IPS-NIHi11 (cell line): ENCODE measurements around the gene TAS1R3.
A peak's percentile ranks its signal among the peaks of the same experiment; 100 is the strongest.

Experiments used
- DNase-seq: peaks from one replicate; pipeline ENCODE4 v3.0.0; 2012; ENCODE audit warnings: mixed read lengths, low spot score

Gene TAS1R3

DNA sequence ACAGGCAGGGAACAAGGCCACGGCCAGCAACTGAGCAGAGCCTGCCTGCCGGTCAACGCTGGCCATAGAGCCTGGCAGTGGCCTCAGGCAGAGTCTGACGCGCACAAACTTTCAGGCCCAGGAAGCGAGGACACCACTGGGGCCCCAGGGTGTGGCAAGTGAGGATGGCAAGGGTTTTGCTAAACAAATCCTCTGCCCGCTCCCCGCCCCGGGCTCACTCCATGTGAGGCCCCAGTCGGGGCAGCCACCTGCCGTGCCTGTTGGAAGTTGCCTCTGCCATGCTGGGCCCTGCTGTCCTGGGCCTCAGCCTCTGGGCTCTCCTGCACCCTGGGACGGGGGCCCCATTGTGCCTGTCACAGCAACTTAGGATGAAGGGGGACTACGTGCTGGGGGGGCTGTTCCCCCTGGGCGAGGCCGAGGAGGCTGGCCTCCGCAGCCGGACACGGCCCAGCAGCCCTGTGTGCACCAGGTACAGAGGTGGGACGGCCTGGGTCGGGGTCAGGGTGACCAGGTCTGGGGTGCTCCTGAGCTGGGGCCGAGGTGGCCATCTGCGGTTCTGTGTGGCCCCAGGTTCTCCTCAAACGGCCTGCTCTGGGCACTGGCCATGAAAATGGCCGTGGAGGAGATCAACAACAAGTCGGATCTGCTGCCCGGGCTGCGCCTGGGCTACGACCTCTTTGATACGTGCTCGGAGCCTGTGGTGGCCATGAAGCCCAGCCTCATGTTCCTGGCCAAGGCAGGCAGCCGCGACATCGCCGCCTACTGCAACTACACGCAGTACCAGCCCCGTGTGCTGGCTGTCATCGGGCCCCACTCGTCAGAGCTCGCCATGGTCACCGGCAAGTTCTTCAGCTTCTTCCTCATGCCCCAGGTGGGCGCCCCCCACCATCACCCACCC, at the start of gene TAS1R3:
Gene TAS1R3 (plus strand): TSS at position 213 of the 898 bp plus-strand sequence. CDS start 66 bp downstream, at position 279.
- no peak for DNase-seq

DNA sequence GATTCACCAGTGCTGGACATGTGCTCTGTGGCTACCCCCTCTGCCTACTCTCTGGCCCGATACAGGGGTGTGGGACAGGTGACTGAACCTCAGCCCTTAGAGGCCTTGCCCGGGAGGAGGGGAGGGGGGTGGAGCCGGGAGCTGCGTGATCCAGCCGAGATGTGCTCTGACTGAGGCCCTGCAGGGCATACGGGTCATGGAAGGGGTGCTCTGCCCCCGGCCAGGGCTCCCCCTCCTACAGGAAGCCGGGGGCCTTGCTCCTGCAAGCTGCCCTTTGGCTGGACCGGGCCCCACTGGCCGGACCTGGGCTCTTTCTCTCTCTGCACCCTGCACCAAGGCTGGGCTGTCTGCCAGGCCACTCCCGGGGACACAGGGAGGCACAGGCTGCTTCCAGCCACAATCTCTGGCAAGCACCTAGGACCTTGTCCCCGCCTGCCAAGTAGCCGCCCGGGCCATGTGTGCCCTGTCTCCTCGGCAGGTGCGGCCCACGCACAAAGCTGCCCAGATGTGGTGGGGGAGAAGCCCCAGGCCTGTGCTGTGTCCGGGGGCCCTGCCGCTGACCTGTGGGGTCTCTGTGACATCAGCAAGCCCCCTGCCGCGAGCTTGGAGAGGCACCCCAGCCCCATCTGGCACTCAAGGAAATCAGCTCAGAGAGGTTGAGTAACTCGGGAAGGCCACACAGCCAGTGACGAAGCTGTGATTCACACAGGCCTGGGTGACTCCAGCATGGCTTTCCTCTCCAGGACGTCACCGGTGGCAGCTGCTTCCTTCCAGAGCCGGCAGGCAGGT, 49.4 kb upstream of the TAS1R3 start:
- DNase-seq = no peak

- DNase-seq = no peak
Measured at GRCh38 chr1:1282998-1283397, 48.1 kb upstream of the TAS1R3 start.

DNA sequence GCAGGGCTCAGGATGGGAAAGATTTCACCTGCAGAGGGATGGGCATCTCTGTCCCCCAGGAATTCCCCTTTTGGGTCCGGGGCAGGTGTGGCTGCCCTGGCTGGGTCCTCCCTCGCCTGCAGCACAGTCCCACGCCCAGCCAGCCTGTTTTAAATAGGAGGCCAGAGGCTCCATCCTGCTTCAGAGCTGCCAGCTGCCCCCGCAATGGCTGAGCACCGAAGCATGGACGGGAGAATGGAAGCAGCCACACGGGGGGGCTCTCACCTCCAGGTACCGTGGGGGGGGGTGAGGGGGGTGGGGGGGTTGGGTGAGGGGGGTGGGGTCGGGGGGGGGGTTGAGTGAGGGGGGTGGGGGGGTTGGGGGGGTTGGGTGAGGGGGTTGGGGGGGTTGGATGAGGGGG, 47.3 kb upstream of the TAS1R3 start:
- peak; percentile 81 for DNase-seq

- no peak for DNase-seq
Measured at GRCh38 chr1:1284221-1285101, 46.6 kb upstream of the TAS1R3 start.

DNA sequence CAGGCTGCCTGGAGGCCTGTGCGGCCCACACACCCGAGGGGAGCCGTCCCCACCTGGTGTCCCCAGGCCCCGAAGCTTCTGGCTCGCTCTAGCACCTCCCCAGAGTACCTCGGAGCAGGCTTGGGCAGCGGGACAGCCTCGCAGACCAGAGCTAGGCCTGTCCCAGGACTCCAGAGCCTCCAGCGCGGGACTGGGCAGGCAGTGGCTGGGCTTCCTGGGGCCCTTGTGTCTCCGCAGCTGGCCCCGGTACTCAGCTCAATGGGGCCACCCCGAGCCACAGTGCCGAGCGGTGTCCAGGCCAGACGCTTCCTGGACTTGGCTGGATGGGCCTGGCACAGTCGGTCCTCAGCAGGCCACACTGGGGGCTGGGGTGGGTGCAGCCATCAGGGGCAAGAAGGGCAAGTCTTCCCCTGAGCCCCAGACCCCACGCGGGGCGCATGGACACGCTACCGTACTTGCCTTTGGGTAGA, 45.9 kb upstream of the TAS1R3 start:
- DNase-seq = no peak

- peak; percentile 30 for DNase-seq
Measured at GRCh38 chr1:1285611-1286311, 45.3 kb upstream of the TAS1R3 start.

- peak; percentile 19 for DNase-seq
Measured at GRCh38 chr1:1286313-1287261, 44.5 kb upstream of the TAS1R3 start.

DNA sequence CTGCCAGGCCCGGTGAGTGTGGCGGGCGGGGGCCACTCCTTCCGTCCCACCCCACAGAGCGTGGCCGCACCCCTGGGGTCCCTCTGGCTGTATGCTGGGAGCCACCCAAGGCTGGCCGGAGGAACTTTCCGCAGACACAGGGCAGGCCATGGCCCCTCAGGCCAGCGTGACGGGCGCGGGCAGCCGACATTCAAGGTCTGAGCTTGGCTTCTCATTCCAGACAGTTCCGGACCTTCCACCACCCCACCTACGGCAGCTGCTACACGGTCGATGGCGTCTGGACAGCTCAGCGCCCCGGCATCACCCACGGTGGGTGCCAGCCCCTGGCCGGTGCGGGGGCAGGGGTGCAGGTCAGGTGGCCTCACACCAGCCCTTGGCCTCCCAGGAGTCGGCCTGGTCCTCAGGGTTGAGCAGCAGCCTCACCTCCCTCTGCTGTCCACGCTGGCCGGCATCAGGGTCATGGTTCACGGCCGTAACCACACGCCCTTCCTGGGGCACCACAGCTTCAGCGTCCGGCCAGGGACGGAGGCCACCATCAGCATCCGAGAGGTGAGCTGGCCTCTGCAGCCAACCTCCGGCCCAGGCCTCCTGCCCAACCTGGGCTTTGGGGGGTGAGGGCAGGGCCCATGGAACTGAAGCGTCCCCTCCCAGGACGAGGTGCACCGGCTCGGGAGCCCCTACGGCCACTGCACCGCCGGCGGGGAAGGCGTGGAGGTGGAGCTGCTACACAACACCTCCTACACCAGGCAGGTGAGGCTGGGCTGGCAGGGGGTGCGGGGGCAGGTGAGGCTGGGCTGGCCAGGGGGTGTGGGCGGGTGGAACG, 43.6 kb upstream of the TAS1R3 start:
- DNase-seq = peak; percentile 23

GRCh38 chr1:1290238-1290731, 40.8 kb upstream of the TAS1R3 start:
- DNase-seq = peak; percentile 90

DNA sequence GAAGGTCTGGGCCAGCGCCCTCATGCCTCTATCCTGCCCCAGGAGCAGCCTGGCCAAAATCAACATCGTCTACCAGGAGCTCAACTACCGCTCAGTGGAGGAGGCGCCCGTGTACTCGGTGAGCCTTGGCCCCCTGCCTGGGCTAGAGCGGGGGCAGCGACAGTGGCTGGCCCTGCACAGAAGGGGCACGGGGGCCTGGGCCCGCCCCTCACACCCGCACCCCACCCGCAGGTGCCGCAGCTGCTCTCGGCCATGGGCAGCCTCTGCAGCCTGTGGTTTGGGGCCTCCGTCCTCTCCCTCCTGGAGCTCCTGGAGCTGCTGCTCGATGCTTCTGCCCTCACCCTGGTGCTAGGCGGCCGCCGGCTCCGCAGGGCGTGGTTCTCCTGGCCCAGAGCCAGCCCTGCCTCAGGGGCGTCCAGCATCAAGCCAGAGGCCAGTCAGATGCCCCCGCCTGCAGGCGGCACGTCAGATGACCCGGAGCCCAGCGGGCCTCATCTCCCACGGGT, 40.0 kb upstream of the TAS1R3 start:
- DNase-seq = peak; percentile 21

- DNase-seq = peak; percentile 85
Measured at GRCh38 chr1:1291548-1292441, 39.3 kb upstream of the TAS1R3 start.

DNA sequence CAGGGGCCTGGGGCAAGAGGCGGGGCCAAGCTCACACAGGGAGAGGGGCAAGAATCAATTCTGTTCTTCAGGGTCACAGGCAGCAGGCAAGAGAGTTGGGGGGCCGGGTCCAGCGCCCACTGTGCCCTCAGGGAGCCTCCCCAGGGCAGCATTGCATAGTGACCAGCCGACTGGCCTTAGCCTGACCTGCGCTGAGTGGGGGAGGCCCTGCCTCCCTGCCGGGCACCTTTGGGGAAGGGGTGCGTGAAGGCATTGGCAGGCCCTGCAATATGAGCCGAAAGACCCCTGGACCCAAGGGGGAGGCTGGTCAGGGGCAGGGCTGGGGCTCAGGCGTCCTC, 38.7 kb upstream of the TAS1R3 start:
- no peak for DNase-seq

DNA sequence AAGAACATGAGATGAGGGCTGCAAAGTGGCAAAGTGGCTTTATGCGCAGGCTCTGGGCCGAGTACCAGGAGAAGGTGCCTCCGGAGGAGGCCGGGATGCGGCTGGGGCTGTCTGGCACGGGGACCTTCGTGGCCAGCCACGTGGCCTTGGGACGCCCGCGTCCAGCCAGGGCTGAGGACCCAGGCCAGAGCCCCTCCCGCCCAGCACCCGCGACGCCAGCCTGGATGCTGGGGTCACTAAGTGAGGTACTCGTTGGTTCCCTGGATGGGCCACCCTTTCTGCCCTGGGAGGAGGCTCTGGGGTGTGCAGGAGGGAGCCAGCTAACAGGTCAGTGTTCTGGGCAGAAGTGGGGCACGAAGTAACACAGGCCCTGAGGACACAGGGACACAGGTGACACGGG, 38.2 kb upstream of the TAS1R3 start:
- no peak for DNase-seq

- peak; percentile 87 for DNase-seq
Measured at GRCh38 chr1:1293263-1294249, 37.5 kb upstream of the TAS1R3 start.

DNA sequence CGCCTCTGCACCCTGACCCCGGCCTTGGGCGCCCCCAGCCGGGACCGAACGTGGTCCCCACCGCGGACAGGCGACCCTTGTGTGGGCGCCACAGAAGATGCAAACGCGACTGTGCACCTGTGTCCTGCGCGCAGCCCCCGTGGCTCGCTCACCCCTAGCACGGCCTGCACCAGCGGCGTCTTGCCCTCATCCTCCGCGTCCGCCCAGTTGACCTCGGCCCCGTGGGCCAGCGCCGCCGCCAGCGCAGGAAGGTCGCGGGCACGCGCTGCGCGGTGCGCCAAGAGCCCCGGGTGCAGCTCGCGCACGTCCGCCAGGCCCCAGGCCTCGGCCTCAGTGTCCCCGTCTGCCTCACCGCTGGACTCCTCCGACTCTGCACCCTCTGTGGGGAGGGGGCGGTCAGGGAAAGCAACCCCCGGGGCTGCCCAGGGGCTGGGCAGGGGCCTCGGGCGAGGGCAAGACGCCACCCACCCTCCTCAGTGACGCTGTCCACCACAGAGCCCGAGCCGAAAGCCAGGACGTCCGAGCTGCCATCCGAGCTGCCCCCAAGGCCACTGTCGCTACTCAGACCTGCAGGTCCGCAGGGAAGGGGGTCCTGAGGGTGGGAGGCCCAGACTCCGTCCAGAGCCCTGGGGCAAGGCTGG, 36.7 kb upstream of the TAS1R3 start:
- DNase-seq = no peak
